GM23338 (cell line): ENCODE measurements around the gene CLEC14A. TPM values are rescaled to one million over a fixed set of nuclear protein-coding genes. Genes with fewer than 3 reads are reported as not detected.

ENCODE experiments used
- ATAC-seq: fragments of 200-7000 bp; cut with Tn5 transposase; 3 replicates; pipeline ENCODE4 v1.9.1; 2020
- DNase-seq: peaks from one replicate; pipeline ENCODE4 v3.0.0-alpha.2; 2015; ENCODE audit warnings: low spot score
- H2AFZ ChIP-seq: fragments of 200-600 bp; sonication (generic); 2 replicates; pipeline ENCODE4 v1.8.0; 2016; ENCODE audit warnings: antibody characterized with exemption, mild to moderate bottlenecking, moderate library complexity
- H3F3A ChIP-seq: fragments of 200-600 bp; sonication (generic); replicated peaks from 2 replicates; pipeline ENCODE4 v1.8.0; 2017; ENCODE audit warnings: antibody characterized with exemption, mixed run types, low read depth
- H3K27ac ChIP-seq: fragments of 200-600 bp; sonication (generic); 2 replicates; pipeline ENCODE4 v1.6.1; 2016; ENCODE audit warnings: low read depth
- H3K27me3 ChIP-seq: fragments of 200-600 bp; sonication (generic); 2 replicates; pipeline ENCODE4 v1.8.0; 2016; ENCODE audit warnings: mild to moderate bottlenecking, mixed run types, moderate library complexity; ENCODE audit not compliant: insufficient read depth
- H3K36me3 ChIP-seq: fragments of 200-600 bp; sonication (generic); 2 replicates; pipeline ENCODE4 v1.8.0; 2016; ENCODE audit warnings: mild to moderate bottlenecking; ENCODE audit not compliant: insufficient read depth
- H3K4me1 ChIP-seq: fragments of 200-600 bp; sonication (generic); 2 replicates; pipeline ENCODE4 v1.8.0; 2016; ENCODE audit warnings: mild to moderate bottlenecking, moderate library complexity; ENCODE audit not compliant: insufficient read depth
- H3K4me2 ChIP-seq: fragments of 200-600 bp; sonication (generic); 2 replicates; pipeline ENCODE4 v1.7.1; 2017; ENCODE audit warnings: mixed run types
- H3K4me3 ChIP-seq: fragments of 200-600 bp; sonication (generic); 2 replicates; pipeline ENCODE4 v1.6.1; 2016; ENCODE audit warnings: mixed run types
- H3K79me2 ChIP-seq: fragments of 200-600 bp; sonication (generic); replicated peaks from 2 replicates; pipeline ENCODE4 v1.8.0; 2017; ENCODE audit warnings: mild to moderate bottlenecking; ENCODE audit not compliant: insufficient read depth
- H3K9me2 ChIP-seq: fragments of 200-600 bp; sonication (generic); 2 replicates; pipeline ENCODE4 v1.8.0; 2017; ENCODE audit not compliant: insufficient read depth
- H4K20me1 ChIP-seq: fragments of 200-600 bp; sonication (generic); replicated peaks from 2 replicates; pipeline ENCODE4 v1.8.0; 2017; ENCODE audit warnings: mild to moderate bottlenecking; ENCODE audit not compliant: insufficient read depth
- H3K27ac Mint-ChIP-seq: 2 replicates; pipeline ENCODE4 v1.8.0; 2020; ENCODE audit warnings: inconsistent platforms, mild to moderate bottlenecking, moderate library complexity, mixed read lengths
- H3K27me3 Mint-ChIP-seq: 3 replicates; pipeline ENCODE4 v1.8.0; 2022; ENCODE audit warnings: low read depth, mild to moderate bottlenecking, moderate library complexity, mixed read lengths, inconsistent platforms; ENCODE audit not compliant: insufficient read depth, poor library complexity
- H3K36me3 Mint-ChIP-seq: 3 replicates; pipeline ENCODE4 v1.8.0; 2021; ENCODE audit warnings: low read depth, mild to moderate bottlenecking, inconsistent platforms, moderate library complexity, mixed read lengths
- H3K4me1 Mint-ChIP-seq: 3 replicates; pipeline ENCODE4 v1.8.0; 2020; ENCODE audit warnings: mild to moderate bottlenecking, inconsistent platforms, mixed read lengths
- H3K4me3 Mint-ChIP-seq: 3 replicates; pipeline ENCODE4 v1.8.0; 2021; ENCODE audit warnings: moderate library complexity, mild to moderate bottlenecking, inconsistent platforms, mixed read lengths
- H3K9me3 Mint-ChIP-seq: 3 replicates; pipeline ENCODE4 v1.8.0; 2020; ENCODE audit warnings: moderate library complexity, mild to moderate bottlenecking, inconsistent platforms, mixed read lengths
- CREB1 ChIP-seq: fragments of 250-450 bp; sonication (Bioruptor Pico); IDR thresholded peaks from 2 replicates; pipeline ENCODE4 v1.5.0; 2020; ENCODE audit warnings: low read depth, mild to moderate bottlenecking, moderate library complexity
- CTCF ChIP-seq, 2 experiments: fragments of 200-600 bp in 1 of 2; sonication (generic) in 1 of 2; conservative IDR thresholded peaks; 2 replicates each; pipeline versions ENCODE4 v1.5.1 to v1.6.1; 2016 to 2017; ENCODE audit warnings: antibody characterized with exemption in 2 of 2, low read depth in 2 of 2, mild to moderate bottlenecking in 2 of 2, moderate library complexity in 1 of 2
- ETS1 ChIP-seq: IDR thresholded peaks from 2 replicates; pipeline ENCODE4 v1.6.1; 2016; ENCODE audit warnings: antibody characterized with exemption
- EZH2 ChIP-seq: fragments of 200-600 bp; sonication (generic); IDR thresholded peaks from one replicate; pipeline ENCODE4 v1.8.0; 2017; ENCODE audit warnings: antibody characterized with exemption, mild to moderate bottlenecking, low read depth; ENCODE audit not compliant: unreplicated experiment
- EZH2phosphoT487 ChIP-seq: fragments of 200-600 bp; sonication (generic); IDR thresholded peaks from one replicate; pipeline ENCODE4 v1.8.1; 2018; ENCODE audit warnings: antibody characterized with exemption; ENCODE audit not compliant: unreplicated experiment
- JUNB ChIP-seq: IDR thresholded peaks from one replicate; pipeline ENCODE4 v1.6.1; 2016; ENCODE audit warnings: antibody characterized with exemption; ENCODE audit not compliant: unreplicated experiment
- NANOG ChIP-seq: IDR thresholded peaks from 2 replicates; pipeline ENCODE4 v1.6.1; 2016; ENCODE audit warnings: antibody characterized with exemption, borderline replicate concordance
- POLR2AphosphoS5 ChIP-seq: IDR thresholded peaks from 2 replicates; pipeline ENCODE4 v1.6.1; 2016; ENCODE audit warnings: antibody characterized with exemption, low read depth
- REST ChIP-seq: IDR thresholded peaks from one replicate; pipeline ENCODE4 v1.6.1; 2018; ENCODE audit warnings: antibody characterized with exemption; ENCODE audit not compliant: unreplicated experiment
- STAT1 ChIP-seq: IDR thresholded peaks from one replicate; pipeline ENCODE4 v1.6.1; 2016; ENCODE audit warnings: antibody characterized with exemption; ENCODE audit not compliant: unreplicated experiment
- ZNF114 ChIP-seq: fragments of 250-450 bp; sonication (Bioruptor Pico); IDR thresholded peaks from 2 replicates; pipeline ENCODE4 v1.5.0; 2020; ENCODE audit warnings: mild to moderate bottlenecking, moderate library complexity
- ZNF331 ChIP-seq: fragments of 250-450 bp; sonication (Bioruptor Pico); IDR thresholded peaks from 2 replicates; pipeline ENCODE4 v1.5.0; 2020; ENCODE audit warnings: low read depth, mild to moderate bottlenecking, moderate library complexity
- polyA plus RNA-seq: library from polyadenylated mRNA; unstranded; fragments of >200 nt; fragmentation: Nextera tagmentation; extraction: Ambion mirVana; gene quantifications from 2 replicates; pipeline ENCODE4 v1.2.1, GENCODE V29; 2016
- total RNA-seq: library from RNA; depleted of rRNA; stranded (reverse); fragments of >200 nt; shearing (Covaris generic); gene quantifications from 2 replicates; pipeline ENCODE4 v1.2.3, GENCODE V29; 2014

Gene CLEC14A
- total and polyA plus RNA-seq, 2 experiments from 2014 or later = not detected

- no peak for TF ChIP-seq ZNF331 (CRISPR knock-in tag)
- no peak for TF ChIP-seq EZH2
- TF ChIP-seq STAT1 = no peak
- TF ChIP-seq JUNB = no peak
- no peak for TF ChIP-seq EZH2phosphoT487
- TF ChIP-seq ZNF114 (CRISPR knock-in tag) = no peak
- TF ChIP-seq CREB1 (CRISPR knock-in tag) = no peak
- TF ChIP-seq ETS1 = no peak
- TF ChIP-seq NANOG = no peak
- no peak for TF ChIP-seq POLR2AphosphoS5
- no peak for TF ChIP-seq CTCF (conservative IDR thresholded peaks at IDR 0.05; ENCODE audit: low read depth in 2 of 2)
Measured at GRCh38 chr14:38262844-38263243, 7.0 kb upstream of the CLEC14A start (continued).

GRCh38 chr14:38261620-38262019 is 5.7 kb upstream of the CLEC14A start:
- no peak for DNase-seq
- Histone ChIP-seq H2AFZ (no peak overlapping the region), H3K4me2 (no peak overlapping the region), H3K9me2 (no peaks in the 10 kb centered on the region), H3K36me3 (no peaks in the 10 kb centered on the region), H3K79me2 (no peaks in the 10 kb centered on the region), H3K4me1 (no peaks in the 10 kb centered on the region), H3K27ac (no peak overlapping the region), H3F3A (no peaks in the 10 kb centered on the region), H3K4me3 (no peak overlapping the region), H4K20me1 (no peaks in the 10 kb centered on the region), H3K27me3 (peaks cover 79% of the 10 kb centered on the region)
- Mint-ChIP-seq H3K27ac (no peak overlapping the region), H3K4me3 (no peak overlapping the region), H3K27me3 (peaks cover 12% of the 10 kb centered on the region), H3K36me3 (no peaks in the 10 kb centered on the region), H3K4me1 (peaks cover 1% of the 10 kb centered on the region; the same call in 1 of the 3 replicates), H3K9me3 (peaks cover 6% of the 10 kb centered on the region)
- ATAC-seq = no peak
- TF ChIP-seq ZNF114 (CRISPR knock-in tag) = no peak
- TF ChIP-seq JUNB = no peak
- TF ChIP-seq CTCF (conservative IDR thresholded peaks at IDR 0.05; ENCODE audit: low read depth in 2 of 2) = no peak
- TF ChIP-seq REST = no peak
- TF ChIP-seq NANOG = no peak
- TF ChIP-seq EZH2 = no peak
- no peak for TF ChIP-seq ETS1
- no peak for TF ChIP-seq POLR2AphosphoS5
- TF ChIP-seq EZH2phosphoT487 = no peak
- TF ChIP-seq STAT1 = no peak
- no peak for TF ChIP-seq ZNF331 (CRISPR knock-in tag)
